Nephron progenitor cell (in vitro differentiated cells): ENCODE results near the gene CFAP77.

Experiments
- DNase-seq: peaks from one replicate; pipeline ENCODE4 v3.0.0; 2021
- H3K27ac Mint-ChIP-seq: 2 replicates; pipeline ENCODE4 v1.8.0; 2021; ENCODE audit warnings: mild to moderate bottlenecking, moderate library complexity, mixed read lengths
- H3K27me3 Mint-ChIP-seq: 2 replicates; pipeline ENCODE4 v1.8.0; 2021; ENCODE audit warnings: mild to moderate bottlenecking, low read depth, mixed read lengths; ENCODE audit not compliant: poor library complexity
- H3K36me3 Mint-ChIP-seq: 2 replicates; pipeline ENCODE4 v1.8.0; 2021; ENCODE audit warnings: low read depth, mixed read lengths
- H3K4me1 Mint-ChIP-seq: 2 replicates; pipeline ENCODE4 v1.8.0; 2021; ENCODE audit warnings: mixed read lengths
- H3K4me3 Mint-ChIP-seq: 2 replicates; pipeline ENCODE4 v1.8.0; 2021; ENCODE audit warnings: mild to moderate bottlenecking, moderate library complexity, mixed read lengths
- H3K9me3 Mint-ChIP-seq: 2 replicates; pipeline ENCODE4 v1.8.0; 2021; ENCODE audit warnings: mild to moderate bottlenecking, moderate library complexity, mixed read lengths
- CTCF ChIP-seq: fragments of 200-600 bp; sonication (generic); IDR thresholded peaks from 2 replicates; pipeline ENCODE4 v1.5.0; 2021; ENCODE audit warnings: antibody characterized with exemption

Gene CFAP77

DNA sequence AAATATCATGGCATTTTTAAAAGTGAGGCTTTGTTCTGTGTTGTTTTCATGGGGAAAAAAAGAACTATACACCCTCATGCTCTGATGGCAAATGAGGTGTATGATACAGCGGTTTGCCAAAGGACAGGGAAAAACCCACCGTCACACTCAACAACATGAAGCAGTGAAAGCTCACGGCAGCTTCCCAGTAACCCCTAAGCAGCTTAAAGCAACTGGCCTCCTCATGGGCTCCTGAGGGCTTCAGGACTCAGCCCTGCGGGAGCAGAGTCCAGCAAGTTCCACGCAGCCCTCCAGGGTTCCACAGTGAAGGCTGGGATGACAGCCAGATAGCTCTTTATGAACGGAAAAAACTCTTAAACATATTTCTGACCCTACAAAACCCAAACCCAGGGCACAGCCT is 185.3 kb downstream of the CFAP77 start:
- Mint-ChIP-seq H3K9me3 (no peaks in the 10 kb centered on the region), H3K4me1 (peaks cover 18% of the 10 kb centered on the region), H3K4me3 (no peak overlapping the region), H3K36me3 (peaks cover 50% of the 10 kb centered on the region), H3K27ac (no peak overlapping the region), H3K27me3 (peaks cover 35% of the 10 kb centered on the region)
- TF ChIP-seq CTCF = no peak
- no peak for DNase-seq

- peaks cover 16% of the 10 kb centered on the region for H3K4me1 Mint-ChIP-seq
- H3K9me3 Mint-ChIP-seq = no peaks in the 10 kb centered on the region
- DNase-seq = no peak
- no peak overlapping the region for H3K27ac Mint-ChIP-seq
- peaks cover 28% of the 10 kb centered on the region for H3K27me3 Mint-ChIP-seq
- H3K4me3 Mint-ChIP-seq = no peak overlapping the region
- H3K36me3 Mint-ChIP-seq = peaks cover 58% of the 10 kb centered on the region
- no peak for TF ChIP-seq CTCF
These were observed 186.2 kb downstream of the CFAP77 start for GRCh38 chr9:132596200-132596599.

DNA sequence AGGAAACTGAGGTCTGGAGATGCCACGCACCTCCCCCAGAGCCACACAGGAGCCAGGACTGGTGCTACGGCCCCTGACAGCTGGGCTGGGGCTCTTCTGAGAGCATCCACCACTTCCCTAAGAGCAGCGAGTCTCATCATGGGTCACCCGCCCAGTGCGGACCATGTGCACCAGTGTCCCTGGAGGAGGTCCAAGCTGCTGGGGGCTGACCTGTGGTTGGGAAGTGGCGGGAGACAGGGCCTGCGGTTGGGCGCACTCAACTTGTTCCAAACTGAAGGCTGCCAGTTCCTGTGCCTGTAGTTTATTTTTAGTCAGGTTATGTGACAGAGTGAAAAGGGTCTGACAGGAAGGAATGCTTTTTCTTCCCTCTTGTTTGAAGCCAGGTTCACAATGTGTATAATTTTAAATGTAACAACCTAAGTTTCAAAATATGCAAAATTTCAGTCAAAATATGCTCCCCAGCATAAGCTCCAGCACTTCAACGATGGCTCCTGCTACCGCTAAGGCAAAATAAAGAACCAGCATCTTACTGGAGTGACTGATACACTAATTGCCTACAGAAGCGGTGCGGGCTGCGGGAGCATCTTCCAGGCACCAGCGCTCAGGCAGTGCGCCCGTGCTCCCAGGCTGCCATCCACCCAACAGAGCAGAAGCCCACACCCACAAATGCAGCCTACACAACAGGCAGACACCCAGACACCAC is 187.2 kb downstream of the CFAP77 start:
- no peak for DNase-seq
- no peaks in the 10 kb centered on the region for H3K9me3 Mint-ChIP-seq
- H3K4me1 Mint-ChIP-seq = peaks cover 6% of the 10 kb centered on the region
- H3K27me3 Mint-ChIP-seq = peaks cover 18% of the 10 kb centered on the region
- TF ChIP-seq CTCF = no peak
- no peak overlapping the region for H3K27ac Mint-ChIP-seq
- peaks cover 64% of the 10 kb centered on the region for H3K36me3 Mint-ChIP-seq
- H3K4me3 Mint-ChIP-seq = no peak overlapping the region

DNA sequence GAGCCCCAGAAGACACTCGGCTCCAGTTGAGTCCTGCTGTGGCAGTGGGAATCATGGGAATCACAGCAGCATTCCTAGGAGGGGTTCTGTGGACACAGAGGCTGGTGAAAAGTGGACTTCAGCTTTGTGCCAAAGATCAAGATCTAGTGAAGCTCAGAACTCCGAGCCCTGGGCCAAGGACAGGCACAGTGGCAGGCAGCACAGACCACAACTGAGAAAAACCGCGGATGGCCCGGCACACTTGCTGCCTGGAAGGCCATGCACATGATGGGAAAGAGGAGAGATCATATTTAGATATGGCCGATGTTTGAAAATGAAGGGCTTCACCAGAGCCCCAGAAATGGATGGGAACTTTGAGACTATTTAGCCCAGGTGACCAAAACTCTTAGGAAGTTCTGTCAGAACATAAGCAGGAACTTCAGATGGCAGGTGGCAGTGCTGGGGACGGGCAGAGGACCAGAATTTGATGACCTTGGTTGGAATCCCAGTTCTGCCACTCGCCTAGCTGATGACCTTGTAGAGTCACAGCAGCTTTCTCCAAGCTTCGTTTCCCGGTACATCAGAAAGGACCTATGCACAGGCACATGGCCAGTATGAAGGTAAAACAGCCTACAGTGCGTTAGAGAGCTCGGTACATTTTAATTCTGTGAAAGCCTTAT is 190.4 kb downstream of the CFAP77 start:
- H3K36me3 Mint-ChIP-seq = peaks cover 72% of the 10 kb centered on the region
- DNase-seq = no peak
- no peak overlapping the region for H3K27ac Mint-ChIP-seq
- no peaks in the 10 kb centered on the region for H3K4me1 Mint-ChIP-seq
- no peak overlapping the region for H3K4me3 Mint-ChIP-seq
- no peak for TF ChIP-seq CTCF
- no peaks in the 10 kb centered on the region for H3K9me3 Mint-ChIP-seq
- peaks cover 3% of the 10 kb centered on the region for H3K27me3 Mint-ChIP-seq

- H3K27ac Mint-ChIP-seq = no peak overlapping the region
- no peak overlapping the region for H3K4me3 Mint-ChIP-seq
- no peaks in the 10 kb centered on the region for H3K9me3 Mint-ChIP-seq
- H3K4me1 Mint-ChIP-seq = no peaks in the 10 kb centered on the region
- TF ChIP-seq CTCF = no peak
- DNase-seq = no peak
- H3K27me3 Mint-ChIP-seq = peaks cover 3% of the 10 kb centered on the region
- H3K36me3 Mint-ChIP-seq = peaks cover 71% of the 10 kb centered on the region
These were observed 192.2 kb downstream of the CFAP77 start for GRCh38 chr9:132602207-132602606.

- DNase-seq = no peak
- H3K27me3 Mint-ChIP-seq = no peaks in the 10 kb centered on the region
- no peak overlapping the region for H3K27ac Mint-ChIP-seq
- no peak for TF ChIP-seq CTCF
- H3K36me3 Mint-ChIP-seq = peaks cover 74% of the 10 kb centered on the region
- H3K4me3 Mint-ChIP-seq = no peak overlapping the region
- H3K4me1 Mint-ChIP-seq = peaks cover 10% of the 10 kb centered on the region
- no peaks in the 10 kb centered on the region for H3K9me3 Mint-ChIP-seq
These were observed 195.4 kb downstream of the CFAP77 start for GRCh38 chr9:132605387-132605786.
